Measurements from ENCODE around the gene TSC1. TPM values are rescaled to one million over a fixed set of nuclear protein-coding genes. Genes with fewer than 3 reads are reported as not detected.

Gene TSC1
- total and polyA plus RNA-seq, 2 experiments from 2014 or later, result 19.5 to 47.8 TPM

DNA sequence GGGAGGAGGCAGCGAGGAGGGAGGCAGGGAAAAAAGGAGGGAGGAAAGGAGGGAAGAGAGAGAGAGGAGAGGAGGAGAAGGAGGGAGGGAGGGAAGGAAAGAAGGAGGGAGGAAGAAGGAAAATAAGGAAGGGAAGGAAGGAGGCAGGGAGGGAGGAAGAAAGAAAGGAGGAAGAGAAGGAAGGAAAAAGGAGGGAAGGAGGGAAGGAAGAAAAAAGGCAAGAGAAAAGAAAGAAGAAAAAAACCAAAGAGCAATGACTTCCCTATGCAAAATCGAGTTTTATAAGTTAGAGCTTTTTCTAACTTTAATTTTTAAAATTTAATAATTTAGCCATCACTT is 33.7 kb upstream of the TSC1 start:
- Histone ChIP-seq H3K36me3 (replicated peaks; ENCODE audit: insufficient read depth, low read depth) (no peaks in the 10 kb centered on the region), H3K4me1 (ENCODE audit: insufficient read depth) (peaks cover 17% of the 10 kb centered on the region), H3K9me3 (ENCODE audit: low read depth) (no peaks in the 10 kb centered on the region), H3K27ac (no peak overlapping the region), H2AFZ (no peak overlapping the region), H4K20me1 (ENCODE audit: insufficient read depth, poor library complexity, severe bottlenecking) (no peaks in the 10 kb centered on the region), H3K4me2 (peak overlapping the region; percentile 14), H3K9me2 (replicated peaks; ENCODE audit: insufficient read depth) (no peaks in the 10 kb centered on the region), H3K27me3 (peaks cover 35% of the 10 kb centered on the region), H3K4me3 (no peak overlapping the region), H3K79me2 (no peaks in the 10 kb centered on the region)
- no peak for TF ChIP-seq EZH2phosphoT487 (IDR thresholded peaks at IDR 0.05; ENCODE audit: low read depth, severe bottlenecking, unreplicated experiment)
- TF ChIP-seq, protein P1, sequence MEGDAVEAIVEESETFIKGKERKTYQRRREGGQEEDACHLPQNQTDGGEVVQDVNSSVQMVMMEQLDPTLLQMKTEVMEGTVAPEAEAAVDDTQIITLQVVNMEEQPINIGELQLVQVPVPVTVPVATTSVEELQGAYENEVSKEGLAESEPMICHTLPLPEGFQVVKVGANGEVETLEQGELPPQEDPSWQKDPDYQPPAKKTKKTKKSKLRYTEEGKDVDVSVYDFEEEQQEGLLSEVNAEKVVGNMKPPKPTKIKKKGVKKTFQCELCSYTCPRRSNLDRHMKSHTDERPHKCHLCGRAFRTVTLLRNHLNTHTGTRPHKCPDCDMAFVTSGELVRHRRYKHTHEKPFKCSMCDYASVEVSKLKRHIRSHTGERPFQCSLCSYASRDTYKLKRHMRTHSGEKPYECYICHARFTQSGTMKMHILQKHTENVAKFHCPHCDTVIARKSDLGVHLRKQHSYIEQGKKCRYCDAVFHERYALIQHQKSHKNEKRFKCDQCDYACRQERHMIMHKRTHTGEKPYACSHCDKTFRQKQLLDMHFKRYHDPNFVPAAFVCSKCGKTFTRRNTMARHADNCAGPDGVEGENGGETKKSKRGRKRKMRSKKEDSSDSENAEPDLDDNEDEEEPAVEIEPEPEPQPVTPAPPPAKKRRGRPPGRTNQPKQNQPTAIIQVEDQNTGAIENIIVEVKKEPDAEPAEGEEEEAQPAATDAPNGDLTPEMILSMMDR (IDR thresholded peaks at IDR 0.05; ENCODE audit: poor library complexity), result no peak
- TF ChIP-seq EZH2 (IDR thresholded peaks at IDR 0.05; ENCODE audit: borderline replicate concordance), result no peak
- WGBS (ENCODE audit: low lambda C conversion rate, missing lambda C conversion rate), result 41% methylated on average over 2 of the region's 2 CpGs
- DNase-seq (ENCODE audit: low spot score), result no peak

DNA sequence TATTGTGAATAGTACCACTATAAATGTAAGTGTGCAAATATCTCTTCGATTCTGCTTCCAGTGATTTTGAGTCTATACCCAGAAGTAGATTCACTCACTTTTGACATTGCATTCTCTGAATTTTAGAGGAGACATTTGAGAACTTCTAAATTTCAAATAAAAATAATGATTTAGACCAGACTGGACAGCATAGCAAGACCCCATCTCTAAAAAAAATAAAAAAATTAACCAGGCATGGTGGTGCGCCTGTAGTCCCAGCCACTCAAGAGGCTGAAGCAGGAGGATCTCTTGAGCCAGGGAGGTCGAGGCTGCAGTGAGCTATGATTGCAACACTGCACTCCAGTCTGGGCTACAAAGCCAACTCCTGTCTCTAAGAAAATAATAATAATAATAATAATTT is 32.2 kb upstream of the TSC1 start:
- Histone ChIP-seq H3K27ac (no peak overlapping the region), H3K4me1 (ENCODE audit: insufficient read depth) (peaks cover 13% of the 10 kb centered on the region), H3K27me3 (peaks cover 35% of the 10 kb centered on the region), H2AFZ (no peak overlapping the region), H4K20me1 (ENCODE audit: insufficient read depth, poor library complexity, severe bottlenecking) (no peaks in the 10 kb centered on the region), H3K4me2 (no peak overlapping the region), H3K9me3 (ENCODE audit: low read depth) (no peaks in the 10 kb centered on the region), H3K79me2 (no peaks in the 10 kb centered on the region), H3K36me3 (replicated peaks; ENCODE audit: insufficient read depth, low read depth) (no peaks in the 10 kb centered on the region), H3K4me3 (no peak overlapping the region), H3K9me2 (replicated peaks; ENCODE audit: insufficient read depth) (no peaks in the 10 kb centered on the region)
- WGBS (ENCODE audit: low lambda C conversion rate, missing lambda C conversion rate), result 93% methylated on average over 3 of the region's 3 CpGs
- no peak for DNase-seq (ENCODE audit: low spot score)
- TF ChIP-seq EZH2 (IDR thresholded peaks at IDR 0.05; ENCODE audit: borderline replicate concordance), result no peak
- no peak for TF ChIP-seq EZH2phosphoT487 (IDR thresholded peaks at IDR 0.05; ENCODE audit: low read depth, severe bottlenecking, unreplicated experiment)
- TF ChIP-seq, protein P1 (IDR thresholded peaks at IDR 0.05; ENCODE audit: poor library complexity), result no peak

DNA sequence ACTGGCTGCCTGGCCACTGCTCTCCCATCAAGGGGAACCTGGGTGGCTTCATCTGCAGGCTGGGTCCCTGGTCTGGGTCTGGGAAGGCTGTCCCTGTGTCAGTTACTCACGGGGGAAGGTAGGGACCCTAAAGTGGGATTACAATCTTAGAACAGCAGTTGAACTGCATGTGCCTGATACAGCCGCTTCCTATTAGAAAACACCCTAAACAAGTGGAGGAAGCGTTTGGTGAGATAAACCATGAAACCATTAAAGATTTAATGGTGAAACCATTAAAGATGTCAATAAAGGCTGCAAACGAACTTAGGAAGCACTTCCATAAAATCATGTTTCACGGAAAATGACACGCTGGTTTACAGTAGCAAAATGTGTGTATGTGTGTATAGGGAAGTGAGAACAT is 31.5 kb upstream of the TSC1 start:
- TF ChIP-seq, protein P1 (IDR thresholded peaks at IDR 0.05; ENCODE audit: poor library complexity), result no peak
- no peak for TF ChIP-seq EZH2 (IDR thresholded peaks at IDR 0.05; ENCODE audit: borderline replicate concordance)
- TF ChIP-seq EZH2phosphoT487 (IDR thresholded peaks at IDR 0.05; ENCODE audit: low read depth, severe bottlenecking, unreplicated experiment), result no peak
- Histone ChIP-seq H2AFZ (no peak overlapping the region), H3K79me2 (no peaks in the 10 kb centered on the region), H3K4me2 (no peak overlapping the region), H3K27ac (no peak overlapping the region), H4K20me1 (ENCODE audit: insufficient read depth, poor library complexity, severe bottlenecking) (no peaks in the 10 kb centered on the region), H3K9me3 (ENCODE audit: low read depth) (no peaks in the 10 kb centered on the region), H3K9me2 (replicated peaks; ENCODE audit: insufficient read depth) (no peaks in the 10 kb centered on the region), H3K4me1 (ENCODE audit: insufficient read depth) (peaks cover 13% of the 10 kb centered on the region), H3K27me3 (peaks cover 35% of the 10 kb centered on the region), H3K4me3 (no peak overlapping the region), H3K36me3 (replicated peaks; ENCODE audit: insufficient read depth, low read depth) (no peaks in the 10 kb centered on the region)
- WGBS (ENCODE audit: low lambda C conversion rate, missing lambda C conversion rate), result 60% methylated on average over 6 of the region's 6 CpGs
- no peak for DNase-seq (ENCODE audit: low spot score)

DNA sequence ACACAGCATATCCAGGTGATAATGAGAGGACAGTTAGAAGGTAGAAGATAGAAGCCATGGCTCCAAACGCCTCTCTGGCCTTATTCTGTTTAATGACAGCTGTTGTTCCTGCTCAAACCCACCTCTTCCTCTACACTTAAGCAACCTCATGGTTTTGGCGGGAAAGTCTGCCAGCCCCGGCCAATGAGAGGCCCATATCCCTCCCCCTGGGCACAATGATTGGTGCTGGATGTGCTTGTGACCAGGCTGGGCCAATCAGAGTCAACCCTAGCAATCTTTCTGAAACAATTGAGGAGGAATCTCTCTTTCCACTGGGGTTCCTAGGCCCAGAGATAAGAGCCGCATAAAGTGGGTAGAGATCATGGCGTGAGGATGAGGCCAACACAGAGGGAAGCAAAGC is 29.3 kb upstream of the TSC1 start:
- Histone ChIP-seq H3K27me3 (peaks cover 19% of the 10 kb centered on the region), H3K36me3 (replicated peaks; ENCODE audit: insufficient read depth, low read depth) (no peaks in the 10 kb centered on the region), H3K4me3 (no peak overlapping the region), H2AFZ (no peak overlapping the region), H3K4me2 (no peak overlapping the region), H3K9me3 (ENCODE audit: low read depth) (no peaks in the 10 kb centered on the region), H3K79me2 (no peaks in the 10 kb centered on the region), H3K4me1 (ENCODE audit: insufficient read depth) (peaks cover 12% of the 10 kb centered on the region), H4K20me1 (ENCODE audit: insufficient read depth, poor library complexity, severe bottlenecking) (no peaks in the 10 kb centered on the region), H3K27ac (no peak overlapping the region), H3K9me2 (replicated peaks; ENCODE audit: insufficient read depth) (no peaks in the 10 kb centered on the region)
- TF ChIP-seq EZH2phosphoT487 (IDR thresholded peaks at IDR 0.05; ENCODE audit: low read depth, severe bottlenecking, unreplicated experiment) (no peak), EZH2 (IDR thresholded peaks at IDR 0.05; ENCODE audit: borderline replicate concordance) (no peak)
- TF ChIP-seq, protein P1 (IDR thresholded peaks at IDR 0.05; ENCODE audit: poor library complexity), result no peak
- no peak for DNase-seq (ENCODE audit: low spot score)
- WGBS (ENCODE audit: low lambda C conversion rate, missing lambda C conversion rate), result 89% methylated on average over 5 of the region's 5 CpGs
